HG03565 (cell line): ENCODE measurements around the gene HHLA2.
A peak's percentile ranks its signal among the peaks of the same experiment; 100 is the strongest.

ENCODE experiments used
- ATAC-seq: cut with Tn5 transposase; IDR thresholded peaks from one replicate; pipeline ENCODE4 v1.9.1; 2021; ENCODE audit warnings: mild to moderate bottlenecking, moderate library complexity; ENCODE audit not compliant: unreplicated experiment

Gene HHLA2

DNA sequence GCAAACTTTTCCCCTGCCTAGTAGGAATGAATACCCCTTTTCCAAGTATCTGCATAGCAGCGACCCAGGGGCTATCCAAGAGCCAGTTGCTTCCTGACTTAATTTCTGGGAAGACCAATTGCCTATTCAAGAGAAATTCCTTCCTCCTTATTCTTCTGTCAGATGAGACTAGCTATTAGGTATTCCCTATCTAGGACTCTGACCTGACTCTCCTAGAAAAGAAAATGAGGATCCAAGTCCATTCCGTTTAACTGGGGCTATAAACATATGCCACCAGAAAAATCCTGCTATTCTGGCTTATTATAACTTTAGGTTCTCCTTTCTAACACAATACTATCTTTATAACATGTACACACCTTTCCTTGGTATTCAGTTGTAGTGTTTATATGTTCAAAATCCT lies 1.7 kb downstream of the HHLA2 start:
- ATAC-seq = no peak

DNA sequence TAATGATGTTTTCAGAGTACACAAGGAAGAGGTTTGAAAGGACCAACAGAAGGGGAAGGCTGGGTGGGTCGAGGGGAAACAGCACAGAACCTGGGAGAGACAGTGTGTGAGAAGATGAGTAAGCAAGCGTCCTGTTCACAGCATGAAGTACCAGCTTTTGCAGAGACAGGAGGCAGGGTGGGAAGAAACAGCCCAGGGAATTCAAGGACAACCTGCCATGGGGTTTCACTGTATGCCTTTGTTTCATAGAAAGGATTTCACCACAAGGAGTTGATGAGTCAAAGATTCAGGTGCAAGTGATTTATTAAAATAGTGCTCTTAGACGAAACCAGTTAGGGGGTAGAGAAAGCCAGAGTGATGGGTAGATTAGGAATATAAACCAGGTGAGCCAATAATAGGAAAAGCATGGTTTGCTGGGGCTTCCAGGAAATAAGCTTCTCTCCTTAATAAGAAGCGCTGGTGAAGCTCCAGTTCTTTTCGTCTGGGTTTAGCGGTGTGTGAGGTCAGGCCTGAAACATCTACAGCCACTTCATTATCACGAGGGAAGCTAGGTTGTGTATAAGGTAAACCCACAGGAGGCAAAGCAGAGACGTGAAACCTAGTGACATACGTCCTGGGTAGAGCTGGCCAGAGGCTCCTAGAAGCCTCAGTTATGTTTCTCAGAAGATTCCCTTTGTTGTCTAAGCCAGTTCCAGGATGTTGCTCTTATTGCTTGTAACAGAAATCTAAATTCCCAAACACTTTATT lies 3.9 kb downstream of the HHLA2 start:
- no peak for ATAC-seq

DNA sequence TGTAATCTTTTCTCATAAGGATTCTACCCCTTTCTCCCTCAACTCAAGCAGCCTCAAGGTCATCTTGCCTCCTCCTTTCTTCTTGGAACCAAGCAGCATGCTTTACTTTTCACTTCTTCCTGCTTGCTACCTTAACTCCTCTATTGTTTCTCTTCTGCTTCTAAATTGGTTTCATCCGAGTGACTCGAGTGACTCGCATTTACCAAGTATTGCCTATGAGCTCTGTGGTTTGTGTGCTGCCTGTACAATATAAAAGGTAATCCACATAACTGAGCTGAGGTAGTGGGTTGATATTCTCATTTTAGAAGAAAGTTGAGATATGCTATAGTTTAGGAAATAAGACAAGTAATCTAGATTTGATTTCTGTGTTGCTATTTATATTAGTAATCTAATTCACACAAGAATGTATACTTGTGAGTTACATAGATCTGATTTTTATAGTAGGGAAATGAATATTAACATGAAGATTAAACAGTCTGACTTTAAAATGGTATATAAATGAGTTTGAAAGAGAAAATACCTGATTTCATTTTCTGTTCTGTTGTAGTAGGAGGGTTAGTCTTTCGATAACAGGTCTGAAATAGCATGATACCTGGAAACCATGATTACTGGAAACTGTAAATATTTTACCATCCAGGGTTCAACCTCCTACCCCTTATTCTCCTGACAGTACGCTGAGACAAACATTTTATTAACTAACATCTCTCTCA lies 5.5 kb downstream of the HHLA2 start:
- ATAC-seq = peak; percentile 50

DNA sequence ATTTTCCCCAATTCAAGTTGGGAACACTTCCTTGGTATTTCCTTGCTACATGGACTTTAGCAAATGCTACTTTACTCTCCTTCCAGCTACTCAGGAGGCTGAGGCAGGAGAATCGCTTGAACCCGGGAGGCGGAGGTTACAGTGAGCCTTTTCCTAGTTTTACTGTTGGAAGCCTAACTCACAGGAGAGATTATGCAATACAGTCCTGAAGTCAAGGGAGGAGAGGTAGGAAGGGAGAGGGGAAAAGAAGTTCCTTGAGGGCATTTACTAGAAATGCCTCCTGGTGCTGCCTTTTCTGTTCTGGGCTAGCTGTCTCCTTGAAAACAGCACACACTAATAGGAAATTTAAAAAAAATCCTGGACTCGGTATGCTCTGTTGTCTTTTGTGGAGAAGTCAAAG lies 6.2 kb downstream of the HHLA2 start:
- ATAC-seq = no peak

DNA sequence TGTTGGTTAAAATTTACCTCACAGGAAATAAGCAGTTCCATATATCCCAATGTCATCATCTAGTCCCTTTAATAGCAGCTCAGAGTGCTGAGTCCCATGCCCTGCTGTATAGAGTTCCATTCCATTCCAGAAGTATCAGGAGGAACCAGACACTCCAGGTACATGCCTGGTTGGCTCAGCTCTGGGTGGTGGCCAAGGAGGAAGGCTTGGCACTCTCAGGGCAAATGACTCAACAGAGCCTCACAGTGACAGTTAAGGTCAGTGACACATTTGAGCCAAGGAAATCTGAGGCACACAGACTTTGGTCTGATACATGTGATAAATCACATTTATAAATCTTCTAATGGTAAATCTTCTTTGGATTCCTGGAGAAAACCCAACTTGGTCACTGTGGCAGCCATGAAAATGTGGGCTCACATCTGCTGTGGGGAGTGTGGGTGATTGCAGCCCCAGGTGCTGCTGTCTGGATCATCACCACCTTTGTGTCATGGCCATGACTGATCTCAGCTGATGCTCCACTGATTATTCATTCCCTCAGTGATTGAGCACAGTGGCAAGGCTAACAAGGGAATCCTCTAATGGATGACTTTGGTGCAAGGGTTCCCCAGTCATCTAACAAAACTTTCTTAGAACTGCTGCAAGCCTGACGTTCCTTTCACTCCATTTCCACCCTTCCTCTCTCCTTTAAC lies 9.3 kb downstream of the HHLA2 start:
- no peak for ATAC-seq

DNA sequence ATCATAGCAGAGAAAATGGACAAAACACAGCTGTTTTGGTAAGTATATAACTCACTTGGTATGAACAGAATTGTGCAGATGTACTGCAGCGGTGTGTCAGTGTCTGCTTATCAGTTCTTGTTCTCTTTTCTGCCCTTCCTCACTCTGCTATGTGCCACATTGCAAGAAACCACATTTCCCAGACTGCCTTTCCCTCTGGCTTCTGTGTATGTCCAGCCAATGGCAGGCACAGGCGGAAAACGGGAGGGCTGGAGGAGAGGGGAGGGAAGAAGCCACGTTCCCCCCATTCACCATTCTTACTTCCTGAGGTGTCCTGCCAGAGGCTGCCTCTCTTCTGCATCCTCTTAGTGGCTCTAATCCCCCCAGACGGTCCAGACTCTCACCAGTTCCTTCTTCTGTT lies 15.4 kb downstream of the HHLA2 start:
- no peak for ATAC-seq

DNA sequence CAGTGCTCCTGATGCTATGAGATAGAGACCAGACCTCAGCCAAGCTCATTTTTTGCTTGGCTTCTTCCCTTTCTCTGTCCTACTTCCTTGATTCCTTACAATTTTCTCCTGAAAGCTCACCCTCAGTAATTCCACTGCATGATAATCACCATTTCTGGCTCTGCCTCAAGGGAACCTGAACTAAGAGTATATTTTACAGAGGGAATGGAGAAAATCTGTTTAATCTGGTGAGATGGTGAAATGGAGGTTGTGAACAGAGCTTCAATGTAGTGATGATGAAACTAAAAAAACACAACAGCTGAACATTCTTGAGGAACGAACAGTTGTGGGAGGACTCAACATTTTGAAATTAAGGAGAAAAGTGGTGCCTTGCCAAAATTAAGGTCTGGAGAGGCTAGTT lies 16.3 kb downstream of the HHLA2 start:
- ATAC-seq = no peak

DNA sequence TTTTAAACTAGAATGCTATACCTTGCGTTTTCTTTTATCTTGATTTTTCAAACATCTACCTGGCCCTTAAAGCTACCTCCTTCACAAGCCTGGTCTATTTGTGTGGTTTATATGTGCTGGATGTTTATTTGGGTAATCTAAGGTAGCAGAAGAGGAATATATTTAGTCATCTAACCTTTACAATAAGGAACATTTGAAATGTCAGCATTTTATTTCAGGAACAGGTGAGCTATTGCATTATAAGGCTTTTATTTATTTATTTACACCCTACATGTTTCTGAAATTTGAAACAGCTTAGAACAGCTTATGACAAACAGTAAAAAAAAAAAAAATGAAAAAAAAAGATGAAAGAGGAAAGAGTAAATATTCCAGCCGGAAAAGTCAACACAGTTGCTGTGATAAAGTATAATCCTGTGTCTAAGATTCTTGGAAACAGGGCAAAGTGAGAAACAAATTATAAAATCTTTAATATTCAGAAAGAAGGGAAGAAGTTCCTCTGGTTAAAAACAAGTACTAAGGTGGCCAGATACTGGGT lies 19.5 kb downstream of the HHLA2 start:
- ATAC-seq = no peak

DNA sequence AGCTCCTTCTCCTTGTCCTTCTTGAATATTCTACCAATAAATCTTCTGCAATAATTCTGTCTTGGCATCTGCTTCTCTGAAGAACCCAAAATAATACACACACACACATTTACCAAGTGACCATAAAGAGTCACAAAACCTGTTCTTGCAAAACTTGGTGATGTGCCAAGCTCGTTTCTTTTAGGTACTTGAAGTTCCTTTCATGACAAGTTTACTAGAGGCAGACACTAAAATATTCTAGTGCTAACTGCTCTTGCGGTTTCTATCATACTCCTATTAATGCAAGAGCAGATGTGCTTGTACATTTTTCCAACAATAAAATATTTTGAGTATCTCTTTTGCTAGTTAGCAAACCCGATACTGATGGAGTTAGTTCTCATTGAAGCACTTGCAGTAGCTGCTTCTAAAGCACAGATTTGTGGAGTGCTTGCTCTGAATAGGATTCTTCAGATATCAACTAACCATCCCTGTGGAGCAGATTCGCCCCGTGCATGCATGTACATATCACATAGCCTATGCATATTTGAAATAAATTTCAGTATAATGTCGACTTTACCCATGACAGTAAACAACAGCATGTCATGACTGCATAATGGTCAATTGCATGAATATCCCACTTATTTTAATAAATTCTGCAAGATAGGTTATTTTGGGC lies 23.2 kb downstream of the HHLA2 start:
- ATAC-seq = no peak

DNA sequence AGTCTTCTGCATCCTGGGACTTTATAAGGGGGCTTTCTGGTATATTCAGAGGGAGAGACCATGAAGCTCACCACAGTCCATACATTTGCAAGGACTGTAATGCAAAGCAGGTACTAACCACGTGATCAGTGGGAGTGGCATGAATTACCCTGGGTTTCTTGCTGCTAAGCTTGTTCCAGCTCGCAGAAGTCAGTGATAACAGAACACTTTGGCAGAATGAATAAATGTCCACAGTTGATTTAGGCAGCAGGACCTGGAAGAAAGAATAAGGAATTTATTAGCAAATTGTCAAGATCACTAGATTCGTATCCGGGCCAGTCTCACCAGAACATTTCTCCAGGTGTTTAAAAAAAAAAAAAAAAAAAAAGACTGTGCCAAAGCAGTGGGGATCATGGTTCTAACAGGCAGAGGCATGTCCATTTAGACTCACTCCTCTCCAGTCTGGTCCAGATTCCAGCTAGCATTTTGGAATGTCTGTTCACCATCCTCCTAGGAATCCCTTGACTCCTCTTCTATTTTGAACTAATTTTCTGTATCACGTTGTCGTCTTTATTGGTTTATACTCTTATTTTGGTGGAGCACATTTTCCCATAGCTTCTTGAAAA lies 24.5 kb downstream of the HHLA2 start:
- ATAC-seq = no peak

DNA sequence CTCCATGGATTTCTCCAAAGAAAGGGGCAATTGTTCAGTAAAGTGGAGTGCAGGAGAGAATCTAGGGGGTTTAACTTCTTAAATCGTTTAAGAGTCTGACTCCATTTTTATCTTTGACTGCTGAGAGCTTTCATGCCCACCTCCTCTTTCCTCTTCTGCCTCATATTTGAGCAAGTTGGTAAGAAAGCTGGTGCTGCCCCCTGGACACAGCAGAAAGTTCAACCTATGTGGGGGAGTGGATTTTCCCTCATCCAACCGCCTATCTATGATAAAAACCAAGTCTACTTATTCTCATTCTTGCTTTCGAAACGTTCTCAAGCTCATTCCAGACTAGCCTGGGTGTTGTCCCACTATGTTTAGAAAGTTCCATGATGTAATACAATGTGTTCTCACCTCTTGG lies 26.0 kb downstream of the HHLA2 start:
- ATAC-seq = no peak

DNA sequence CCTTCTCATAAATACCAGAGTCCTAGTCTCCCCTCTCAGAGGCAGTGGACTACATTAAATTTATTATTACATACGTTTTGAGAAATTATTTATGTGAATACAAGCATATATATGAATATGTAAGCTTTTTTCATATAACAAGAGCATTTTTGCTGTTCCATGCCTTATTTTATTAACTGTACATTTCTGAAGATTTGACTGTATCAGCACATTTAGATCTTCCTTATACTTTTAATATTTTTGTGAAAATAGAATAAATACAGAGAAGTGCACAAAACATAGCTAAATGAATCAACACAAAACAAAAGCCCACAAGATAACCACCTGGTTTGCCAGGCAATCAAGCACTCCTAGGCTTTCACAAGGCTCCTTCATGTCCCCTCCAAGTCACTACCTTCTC lies 27.8 kb downstream of the HHLA2 start:
- ATAC-seq = no peak

DNA sequence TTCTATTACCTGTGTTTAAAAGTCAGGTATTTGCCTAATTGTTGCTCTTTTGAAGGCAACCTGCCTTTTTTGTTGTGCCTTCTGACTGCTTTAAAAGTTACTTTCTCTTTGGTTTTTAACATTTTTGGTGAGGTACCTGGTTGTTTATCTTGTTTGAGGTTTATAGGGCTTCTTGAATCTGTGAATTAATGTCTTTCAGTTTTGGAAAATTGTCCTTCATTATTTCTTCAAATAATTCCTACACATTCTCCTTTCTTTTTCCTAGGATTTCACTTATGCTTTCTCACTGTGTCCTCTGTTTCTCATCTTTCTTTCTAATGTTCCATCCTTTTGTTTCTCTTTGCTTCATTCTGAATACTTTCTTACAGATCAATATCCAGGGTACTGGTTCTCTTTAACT lies 30.8 kb downstream of the HHLA2 start:
- no peak for ATAC-seq

DNA sequence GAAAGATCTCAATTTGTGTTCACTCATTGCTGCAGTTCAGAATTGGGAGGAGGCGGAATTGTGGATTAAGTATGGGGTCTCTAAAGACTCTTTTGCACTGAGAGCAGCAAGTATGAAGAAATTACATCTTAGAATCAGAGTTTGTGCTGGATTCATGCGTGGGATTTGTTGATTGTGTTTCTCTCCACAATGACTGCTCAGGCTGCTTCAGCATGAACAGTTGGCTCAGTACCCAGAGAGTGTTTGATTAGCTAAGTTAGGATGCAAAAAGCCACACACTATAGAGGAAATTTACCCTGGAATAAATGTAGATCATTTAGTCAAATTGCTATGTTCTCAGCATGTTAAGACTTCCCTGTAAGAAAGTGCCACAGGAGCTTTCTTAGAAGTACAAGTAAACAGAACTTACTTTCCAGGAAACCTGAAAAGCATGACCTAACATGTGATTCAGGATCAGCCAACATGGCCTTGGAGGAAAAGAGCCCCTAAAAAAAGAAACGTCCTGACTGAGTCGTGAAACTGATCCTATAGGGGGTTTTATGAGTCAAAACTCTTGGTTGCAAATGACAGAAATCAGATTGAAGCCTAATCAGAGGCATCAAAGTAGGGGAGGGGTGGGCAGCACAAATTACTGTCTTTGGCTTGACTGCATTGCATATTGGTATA lies 32.6 kb downstream of the HHLA2 start:
- no peak for ATAC-seq

DNA sequence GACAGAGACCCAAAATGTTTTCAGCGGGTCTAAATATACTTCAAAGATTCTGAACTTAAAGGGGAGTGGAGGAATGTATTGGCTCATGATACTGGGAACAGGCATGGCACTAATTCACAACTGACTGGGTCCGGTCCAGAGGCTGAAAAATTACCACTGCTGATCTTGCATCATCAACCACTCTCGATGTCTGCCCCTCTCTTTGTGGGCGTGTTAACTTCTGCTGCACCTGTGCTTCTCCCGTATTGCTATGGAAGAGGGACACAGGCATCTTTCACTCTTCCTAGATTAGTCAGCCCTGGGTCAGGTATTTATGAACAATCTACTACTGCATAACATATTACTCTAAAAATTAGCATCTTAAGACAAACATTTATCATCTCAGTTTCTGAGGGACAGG lies 33.2 kb downstream of the HHLA2 start:
- ATAC-seq = no peak

DNA sequence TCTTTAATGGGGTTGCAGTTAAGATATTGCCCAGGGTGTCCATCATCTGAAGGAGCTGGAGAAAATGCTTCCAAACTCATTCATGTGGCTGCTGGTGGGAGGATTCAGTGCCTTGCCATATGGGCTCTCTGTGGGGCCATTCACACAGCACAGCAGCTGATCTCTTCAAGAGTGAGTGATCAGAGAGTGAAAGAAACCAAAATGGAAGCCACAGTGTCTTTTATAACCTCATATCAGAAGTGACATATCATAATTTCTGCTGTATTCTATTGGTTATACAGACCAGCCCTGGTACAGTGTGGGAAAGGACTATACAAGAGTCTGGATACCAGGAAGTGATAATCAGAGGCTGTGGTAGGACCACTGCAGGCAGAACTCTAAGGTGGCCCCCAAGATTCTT lies 33.6 kb downstream of the HHLA2 start:
- ATAC-seq = no peak

DNA sequence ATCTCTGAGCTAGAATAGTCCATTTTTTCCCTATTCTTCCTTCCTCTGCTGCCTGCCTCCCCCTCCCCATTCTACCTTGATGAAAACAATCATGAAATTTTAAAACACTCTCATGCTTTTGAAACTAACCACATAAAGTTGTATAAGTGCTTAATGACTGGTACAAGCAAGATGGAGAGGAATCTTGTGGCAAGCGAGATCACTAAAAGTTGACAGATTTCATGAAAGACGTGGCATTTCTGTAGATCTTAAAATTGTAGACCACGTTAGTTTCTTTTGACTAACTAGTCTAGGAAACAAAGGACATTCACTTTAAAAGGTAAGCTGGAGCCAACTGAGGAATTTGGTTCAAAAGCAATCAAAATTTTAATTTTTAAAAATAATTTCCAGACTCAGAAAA lies 35.4 kb downstream of the HHLA2 start:
- no peak for ATAC-seq

DNA sequence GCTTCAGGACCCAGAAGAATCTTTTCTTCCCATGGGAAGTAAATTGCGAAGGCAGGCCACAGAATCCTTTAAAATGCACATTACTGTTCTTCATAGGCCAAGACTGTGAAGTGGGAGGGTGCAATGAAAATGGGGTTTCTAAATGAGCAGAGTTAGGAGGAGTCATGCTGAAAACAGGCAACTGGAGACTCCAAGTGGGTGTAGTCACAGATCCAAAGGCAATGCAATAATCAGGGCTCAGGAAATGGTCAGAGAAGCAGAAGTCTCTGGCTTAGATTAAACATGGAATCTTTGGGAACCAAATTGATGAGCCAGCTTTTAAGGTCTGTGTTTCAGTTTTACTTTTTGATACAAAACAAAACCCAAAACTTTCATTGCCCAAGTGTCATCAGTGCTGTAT lies 37.6 kb downstream of the HHLA2 start:
- ATAC-seq = no peak

DNA sequence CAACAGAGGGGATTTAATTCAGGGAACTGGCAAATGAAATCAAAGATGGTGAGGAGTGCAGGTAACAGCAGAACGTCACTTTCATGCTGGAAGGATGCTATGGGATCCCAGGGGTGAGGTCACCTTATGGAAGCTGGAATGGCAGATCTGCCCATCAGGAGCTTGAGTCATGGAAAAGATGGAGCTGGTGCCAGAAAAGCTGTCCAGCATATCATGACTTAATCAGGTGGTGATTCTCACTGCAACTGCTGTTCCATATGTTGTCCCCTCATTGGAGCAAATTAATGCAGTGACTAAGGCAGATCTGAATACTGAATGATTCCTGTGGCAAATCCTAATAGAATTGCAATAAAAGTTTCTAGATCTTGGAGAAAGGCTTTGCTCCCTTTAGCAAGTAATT lies 38.4 kb downstream of the HHLA2 start:
- ATAC-seq = no peak

DNA sequence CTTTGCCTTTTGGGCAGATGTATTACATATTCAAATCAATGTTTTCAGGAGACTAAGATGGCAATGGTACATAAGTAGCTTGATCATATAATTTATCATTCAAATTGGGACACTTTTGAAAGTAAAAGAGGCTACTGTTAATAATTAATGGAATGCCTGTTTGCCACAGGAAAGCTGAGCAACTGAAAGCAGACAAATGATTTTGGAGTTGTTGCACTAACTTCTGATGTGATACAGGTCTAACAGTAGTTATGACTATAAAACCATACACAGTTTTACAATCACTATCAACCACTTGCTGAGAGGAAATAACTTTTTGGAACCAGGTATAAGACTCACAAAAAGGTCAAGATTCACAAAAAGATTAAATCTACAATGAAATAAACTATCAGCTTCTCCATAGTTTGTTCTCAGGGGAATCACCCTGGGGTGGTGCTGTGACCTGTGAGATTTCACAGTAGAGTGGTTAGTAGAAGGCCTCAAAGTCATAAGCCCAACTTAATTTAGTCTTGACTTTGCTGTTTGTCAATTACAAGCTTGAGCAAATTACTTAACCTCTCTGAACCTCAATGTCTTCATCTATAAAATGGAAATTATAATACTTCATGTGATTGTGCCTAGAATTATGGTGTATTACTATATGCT lies 42.7 kb downstream of the HHLA2 start:
- no peak for ATAC-seq
